ENCODE data around the gene TMEM259. TPM values are rescaled to one million over a fixed set of nuclear protein-coding genes. Genes with fewer than 3 reads are reported as not detected.

TMEM259 gene
- total RNA-seq, 1 experiment from 2014 or later = 202 TPM

DNA sequence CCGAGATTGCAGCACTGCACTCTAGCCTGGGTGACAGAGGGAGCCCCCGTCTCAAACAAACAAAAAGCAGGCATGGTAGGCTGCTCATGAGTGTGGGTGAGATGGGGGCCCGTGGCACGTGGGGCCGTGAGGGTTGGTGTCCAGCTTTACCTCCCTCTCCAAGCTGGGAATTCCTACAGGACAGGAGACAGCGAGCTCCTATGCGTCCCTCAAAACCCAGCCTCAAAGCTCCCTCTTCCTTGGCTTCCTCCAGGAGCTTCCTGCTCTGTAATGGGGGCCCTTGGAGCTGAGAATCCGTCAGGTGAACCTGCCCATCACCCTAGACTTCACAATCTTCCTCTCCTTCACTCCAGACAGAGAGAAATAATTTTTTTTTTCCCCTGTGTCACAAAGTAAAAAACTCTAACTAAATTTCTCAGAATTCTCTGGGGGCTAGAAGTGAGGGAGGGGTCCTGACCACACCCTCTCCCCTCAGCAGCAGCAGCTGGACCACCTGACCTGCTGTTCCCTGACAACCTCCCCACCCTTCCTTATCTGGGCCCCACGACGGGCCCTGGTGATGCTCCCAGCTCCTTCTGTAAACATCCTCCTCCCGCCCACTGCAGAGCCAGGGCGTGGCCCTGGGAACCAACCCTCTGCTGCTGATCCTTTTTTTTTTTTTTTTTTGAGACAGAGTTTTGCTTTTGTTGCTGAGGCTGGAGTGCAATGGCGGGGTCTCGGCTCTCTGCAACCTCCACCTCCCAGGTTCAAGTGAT is 58.9 kb downstream of the TMEM259 start:
- TF ChIP-seq YY1 (IDR thresholded peaks at IDR 0.05; ENCODE audit: extremely low read depth, insufficient replicate concordance, low read depth, low read length) (no peak), CBX3 (IDR thresholded peaks at IDR 0.05; ENCODE audit: low read depth) (no peak), EZH2phosphoT487 (IDR thresholded peaks at IDR 0.05; ENCODE audit: borderline replicate concordance) (no peak), JUND (IDR thresholded peaks at IDR 0.05) (no peak), FOSL1 (IDR thresholded peaks at IDR 0.05; ENCODE audit: low read depth) (no peak), ZFX (IDR thresholded peaks at IDR 0.05) (no peak), ELF1 (IDR thresholded peaks at IDR 0.05; ENCODE audit: borderline replicate concordance, low read depth) (no peak), POLR2A (IDR thresholded peaks at IDR 0.05; ENCODE audit: borderline replicate concordance, extremely low read depth, insufficient read depth, insufficient read length) (no peak), SRF (IDR thresholded peaks at IDR 0.05; ENCODE audit: low read depth) (no peak), EZH2 (IDR thresholded peaks at IDR 0.05) (no peak), POLR2AphosphoS5 (IDR thresholded peaks at IDR 0.05; ENCODE audit: low read depth, low read length) (no peak)
- H3K27ac ChIP-seq (ENCODE audit: low read depth, low read length) = 0 out of 2 replicates have a peak overlapping the region, but pooled peaks have one; percentile 8
- intact Hi-C loops (cut with micrococcal nuclease) = no loop called here
- DNase-seq (ENCODE audit: low read depth, low spot score) = no peak
- no peaks in the 10 kb centered on the region for H3K9me3 ChIP-seq (ENCODE audit: control insufficient read depth in 1 of 2, insufficient read depth in 1 of 2, low read depth in 1 of 2, low read length in 2 of 2)
- POLR2A ChIA-PET = no interaction called here
- no TSS peak for BruUV-seq (replicated peaks)
- H3K4me1 ChIP-seq (ENCODE audit: control insufficient read depth in 1 of 2, insufficient read depth in 2 of 2, low read length in 2 of 2) = peaks cover 31 to 53% of the 10 kb centered on the region in 2 experiments
- ATAC-seq = peak; percentile 42; the same call in 1 of the 2 replicates
- no peaks in the 10 kb centered on the region for H3K27me3 ChIP-seq (ENCODE audit: insufficient read depth, low read length)
- RAD21 ChIA-PET (ENCODE audit: low non-redundant PET in 1 of 2, low total read pairs in 2 of 2, uncharacterized antibody in 2 of 2, unreplicated experiment in 2 of 2) = no interaction called here
- CTCF ChIA-PET = no interaction called here
- H4K20me1 ChIP-seq (ENCODE audit: insufficient read depth) = no peaks in the 10 kb centered on the region
- H2AFZ ChIP-seq (ENCODE audit: low read depth, low read length, poor library complexity, severe bottlenecking) = no peak overlapping the region
- peak overlapping the region; percentile 27; the same call in 1 of the 2 replicates for H3K9ac ChIP-seq (ENCODE audit: low read length)
- H3K9me2 ChIP-seq (ENCODE audit: insufficient read depth) = no peaks in the 10 kb centered on the region
- peak overlapping the region; percentile 32 for H3K4me2 ChIP-seq (ENCODE audit: low read length)
- H3K4me3 ChIP-seq (replicated peaks in 1 of 2; ENCODE audit: low read depth in 1 of 2, low read length in 2 of 2) = no peak overlapping the region
- peaks cover 4 to 18% of the 10 kb centered on the region in 2 experiments for H3K36me3 ChIP-seq (ENCODE audit: control insufficient read depth in 1 of 2, insufficient read depth in 2 of 2, low read length in 2 of 2)
- H3K79me2 ChIP-seq (ENCODE audit: insufficient read depth, low read length) = no peaks in the 10 kb centered on the region

DNA sequence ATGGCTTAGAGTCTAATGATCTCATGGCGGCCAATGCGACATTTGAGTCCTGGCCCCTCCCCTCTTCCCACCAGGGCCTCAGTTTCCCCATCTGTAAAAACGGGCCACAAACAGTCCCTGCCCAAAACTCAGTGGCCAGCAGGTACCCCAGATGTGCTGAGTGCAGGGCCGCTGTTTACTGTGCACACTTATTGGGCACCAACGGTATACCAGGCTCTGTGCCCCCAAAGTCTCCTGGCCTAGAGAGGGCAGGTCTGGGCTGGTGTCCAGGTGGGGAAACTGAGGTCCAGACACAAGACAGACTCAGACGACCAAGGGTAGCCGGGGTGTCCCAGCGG is 60.4 kb downstream of the TMEM259 start:
- Histone ChIP-seq H3K36me3 (ENCODE audit: control insufficient read depth in 1 of 2, insufficient read depth in 2 of 2, low read length in 2 of 2) (peaks cover 0 to 12% of the 10 kb centered on the region in 2 experiments; a peak in 2 of 4 replicates), H3K4me2 (ENCODE audit: low read length) (no peak overlapping the region), H3K9ac (ENCODE audit: low read length) (no peak overlapping the region), H3K27ac (ENCODE audit: low read depth, low read length) (no peak overlapping the region), H3K4me1 (ENCODE audit: control insufficient read depth in 1 of 2, insufficient read depth in 2 of 2, low read length in 2 of 2) (peaks cover 43 to 68% of the 10 kb centered on the region in 2 experiments), H3K79me2 (ENCODE audit: insufficient read depth, low read length) (peaks cover 4% of the 10 kb centered on the region; the same call in 1 of the 2 replicates), H3K9me3 (ENCODE audit: control insufficient read depth in 1 of 2, insufficient read depth in 1 of 2, low read depth in 1 of 2, low read length in 2 of 2) (no peaks in the 10 kb centered on the region), H4K20me1 (ENCODE audit: insufficient read depth) (no peaks in the 10 kb centered on the region), H3K9me2 (ENCODE audit: insufficient read depth) (no peaks in the 10 kb centered on the region), H3K4me3 (replicated peaks in 1 of 2; ENCODE audit: low read depth in 1 of 2, low read length in 2 of 2) (no peak overlapping the region), H2AFZ (ENCODE audit: low read depth, low read length, poor library complexity, severe bottlenecking) (no peak overlapping the region), H3K27me3 (ENCODE audit: insufficient read depth, low read length) (no peaks in the 10 kb centered on the region)
- ChIA-PET RAD21 (ENCODE audit: low non-redundant PET in 1 of 2, low total read pairs in 2 of 2, uncharacterized antibody in 2 of 2, unreplicated experiment in 2 of 2) (no interaction called here), CTCF (interaction anchor here (0.9 kb wide), 1 partner anchor 10 kb away, joined by 3 read pairs; no protein-coding TSS in a partner anchor), POLR2A (interaction anchor here (1.3 kb wide), 1 partner anchor 23 kb away, joined by 3 read pairs; the partner anchor contains the start of gene WDR18)
- ATAC-seq (no peak), DNase-seq (ENCODE audit: low read depth, low spot score) (no peak)
- intact Hi-C loops (cut with micrococcal nuclease) = no loop called here
- no TSS peak for BruUV-seq (replicated peaks)
- TF ChIP-seq EZH2phosphoT487 (IDR thresholded peaks at IDR 0.05; ENCODE audit: borderline replicate concordance) (no peak), TCF7L2 (IDR thresholded peaks at IDR 0.05; ENCODE audit: borderline replicate concordance, extremely low read depth, insufficient read depth, insufficient read length) (no peak), ZFX (IDR thresholded peaks at IDR 0.05) (no peak), SP1 (IDR thresholded peaks at IDR 0.05; ENCODE audit: low read depth) (no peak), YY1 (IDR thresholded peaks at IDR 0.05; ENCODE audit: extremely low read depth, insufficient replicate concordance, low read depth, low read length) (no peak), EZH2 (IDR thresholded peaks at IDR 0.05) (no peak), CEBPB (IDR thresholded peaks at IDR 0.05; ENCODE audit: low read depth) (no peak), ZNF274 (IDR thresholded peaks at IDR 0.05; ENCODE audit: low read depth, low read length) (no peak), FOSL1 (IDR thresholded peaks at IDR 0.05; ENCODE audit: low read depth) (no peak), POLR2A (IDR thresholded peaks at IDR 0.05; ENCODE audit: borderline replicate concordance, extremely low read depth, insufficient read depth, insufficient read length) (no peak)
- TF ChIP-seq, protein P1, sequence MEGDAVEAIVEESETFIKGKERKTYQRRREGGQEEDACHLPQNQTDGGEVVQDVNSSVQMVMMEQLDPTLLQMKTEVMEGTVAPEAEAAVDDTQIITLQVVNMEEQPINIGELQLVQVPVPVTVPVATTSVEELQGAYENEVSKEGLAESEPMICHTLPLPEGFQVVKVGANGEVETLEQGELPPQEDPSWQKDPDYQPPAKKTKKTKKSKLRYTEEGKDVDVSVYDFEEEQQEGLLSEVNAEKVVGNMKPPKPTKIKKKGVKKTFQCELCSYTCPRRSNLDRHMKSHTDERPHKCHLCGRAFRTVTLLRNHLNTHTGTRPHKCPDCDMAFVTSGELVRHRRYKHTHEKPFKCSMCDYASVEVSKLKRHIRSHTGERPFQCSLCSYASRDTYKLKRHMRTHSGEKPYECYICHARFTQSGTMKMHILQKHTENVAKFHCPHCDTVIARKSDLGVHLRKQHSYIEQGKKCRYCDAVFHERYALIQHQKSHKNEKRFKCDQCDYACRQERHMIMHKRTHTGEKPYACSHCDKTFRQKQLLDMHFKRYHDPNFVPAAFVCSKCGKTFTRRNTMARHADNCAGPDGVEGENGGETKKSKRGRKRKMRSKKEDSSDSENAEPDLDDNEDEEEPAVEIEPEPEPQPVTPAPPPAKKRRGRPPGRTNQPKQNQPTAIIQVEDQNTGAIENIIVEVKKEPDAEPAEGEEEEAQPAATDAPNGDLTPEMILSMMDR (IDR thresholded peaks at IDR 0.05 in 2 of 3, conservative IDR thresholded peaks at IDR 0.05 in 1 of 3; ENCODE audit: borderline replicate concordance in 1 of 3, insufficient read depth in 1 of 3, low read depth in 2 of 3, low read length in 2 of 3) = no peak

Data from HCT116 (cell line).